Astrocyte of the cerebellum (primary cell): Measurements from ENCODE around the gene CNTNAP2.

ENCODE experiments used
- DNase-seq: peaks from one replicate; pipeline ENCODE4 v3.0.0-alpha.2; 2011; ENCODE audit warnings: low read depth
- H3K4me3 ChIP-seq: 2 replicates; pipeline ENCODE4 v1.5.1; 2011; ENCODE audit warnings: mild to moderate bottlenecking, low read depth, low read length, moderate library complexity
- in situ Hi-C: cut with HindIII; loops from 2 replicates; pipeline ENCODE4 v1.10.0; 2017; ENCODE audit warnings: low sequenced_read_pairs
- TF ChIP-seq, protein P1 (sequence below): IDR thresholded peaks from 2 replicates; pipeline ENCODE4 v1.5.1; 2012; ENCODE audit warnings: low read length, low read depth, moderate library complexity, mild to moderate bottlenecking; ENCODE audit errors: missing control alignments

The CNTNAP2 gene

DNA sequence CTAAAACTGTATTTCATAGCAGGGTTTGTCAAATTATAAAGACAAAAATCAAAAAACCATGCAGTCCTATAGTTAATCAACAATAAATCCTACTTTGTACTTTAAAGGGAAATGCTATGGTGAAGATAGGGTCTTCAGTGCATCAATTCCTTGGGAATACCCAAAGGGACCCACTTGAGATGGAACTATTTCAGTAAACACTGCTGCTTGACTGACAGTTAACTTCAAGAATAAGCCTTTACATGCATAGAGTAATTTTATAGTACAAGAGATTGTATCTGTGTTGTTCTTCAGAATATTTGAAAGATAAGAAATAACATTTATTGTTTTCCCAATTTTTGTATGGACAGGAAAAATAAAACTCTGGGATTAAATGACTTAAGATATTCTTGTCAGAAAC lies 1179.6 kb downstream of the CNTNAP2 start:
- TF ChIP-seq, protein P1, sequence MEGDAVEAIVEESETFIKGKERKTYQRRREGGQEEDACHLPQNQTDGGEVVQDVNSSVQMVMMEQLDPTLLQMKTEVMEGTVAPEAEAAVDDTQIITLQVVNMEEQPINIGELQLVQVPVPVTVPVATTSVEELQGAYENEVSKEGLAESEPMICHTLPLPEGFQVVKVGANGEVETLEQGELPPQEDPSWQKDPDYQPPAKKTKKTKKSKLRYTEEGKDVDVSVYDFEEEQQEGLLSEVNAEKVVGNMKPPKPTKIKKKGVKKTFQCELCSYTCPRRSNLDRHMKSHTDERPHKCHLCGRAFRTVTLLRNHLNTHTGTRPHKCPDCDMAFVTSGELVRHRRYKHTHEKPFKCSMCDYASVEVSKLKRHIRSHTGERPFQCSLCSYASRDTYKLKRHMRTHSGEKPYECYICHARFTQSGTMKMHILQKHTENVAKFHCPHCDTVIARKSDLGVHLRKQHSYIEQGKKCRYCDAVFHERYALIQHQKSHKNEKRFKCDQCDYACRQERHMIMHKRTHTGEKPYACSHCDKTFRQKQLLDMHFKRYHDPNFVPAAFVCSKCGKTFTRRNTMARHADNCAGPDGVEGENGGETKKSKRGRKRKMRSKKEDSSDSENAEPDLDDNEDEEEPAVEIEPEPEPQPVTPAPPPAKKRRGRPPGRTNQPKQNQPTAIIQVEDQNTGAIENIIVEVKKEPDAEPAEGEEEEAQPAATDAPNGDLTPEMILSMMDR: no peak
- in situ Hi-C loops: no loop called here
- H3K4me3 ChIP-seq: no peak overlapping the region
- no peak for DNase-seq

GRCh38 chr7:147296986-147297385 lies 1180.4 kb downstream of the CNTNAP2 start:
- in situ Hi-C loops: no loop called here
- TF ChIP-seq, protein P1: no peak
- no peak overlapping the region for H3K4me3 ChIP-seq
- DNase-seq: no peak

DNA sequence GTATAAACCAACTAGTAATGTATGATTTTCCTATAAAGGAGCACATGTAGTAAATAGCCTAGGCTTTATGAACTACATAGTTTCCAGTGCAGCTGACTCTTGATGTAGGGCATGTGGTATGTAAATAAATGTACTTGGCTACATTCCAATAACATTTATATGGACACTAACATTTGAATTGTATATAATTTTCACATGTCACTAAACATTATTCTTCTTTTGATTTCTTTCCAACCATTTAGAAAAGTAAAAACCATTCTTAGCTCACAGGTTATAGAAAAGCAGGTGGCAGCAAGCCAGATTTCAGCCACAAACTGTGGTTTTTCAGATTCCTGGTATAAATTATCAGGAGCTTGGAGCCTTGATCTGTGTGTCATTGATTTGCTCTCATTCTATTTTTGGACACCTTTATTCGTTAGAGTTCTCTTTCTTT lies 1182.0 kb downstream of the CNTNAP2 start:
- in situ Hi-C loops: no loop called here
- peak; percentile 74 for DNase-seq

GRCh38 chr7:147300293-147300692 lies 1183.7 kb downstream of the CNTNAP2 start:
- no peak for DNase-seq
- in situ Hi-C loops: no loop called here
- H3K4me3 ChIP-seq: no peak overlapping the region
- TF ChIP-seq, protein P1: no peak

More for the DNA sequence above, 1182.0 kb downstream of the CNTNAP2 start:
- no peak overlapping the region for H3K4me3 ChIP-seq
- TF ChIP-seq, protein P1: no peak

DNA sequence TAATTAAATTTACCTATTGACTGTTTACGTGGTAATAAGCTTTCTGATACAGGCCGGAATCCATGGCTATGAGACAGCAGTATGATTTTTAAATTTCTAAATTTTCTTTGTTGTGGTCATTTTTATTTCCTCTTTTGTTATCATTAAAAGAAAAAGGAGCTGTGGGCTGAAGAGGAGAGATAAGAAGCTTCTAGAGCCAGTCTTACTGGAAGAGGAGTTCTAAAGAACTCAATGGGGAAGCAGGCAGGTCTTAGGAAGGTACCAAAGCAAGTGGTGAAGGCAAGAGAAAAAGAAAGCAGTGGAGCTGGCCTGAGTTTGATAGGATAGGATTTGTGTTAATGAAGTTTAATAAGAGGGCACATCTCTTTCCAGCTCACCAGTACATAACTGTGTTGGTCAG lies 1187.8 kb downstream of the CNTNAP2 start:
- TF ChIP-seq, protein P1: no peak
- no peak overlapping the region for H3K4me3 ChIP-seq
- DNase-seq: no peak
- in situ Hi-C loops: no loop called here

DNA sequence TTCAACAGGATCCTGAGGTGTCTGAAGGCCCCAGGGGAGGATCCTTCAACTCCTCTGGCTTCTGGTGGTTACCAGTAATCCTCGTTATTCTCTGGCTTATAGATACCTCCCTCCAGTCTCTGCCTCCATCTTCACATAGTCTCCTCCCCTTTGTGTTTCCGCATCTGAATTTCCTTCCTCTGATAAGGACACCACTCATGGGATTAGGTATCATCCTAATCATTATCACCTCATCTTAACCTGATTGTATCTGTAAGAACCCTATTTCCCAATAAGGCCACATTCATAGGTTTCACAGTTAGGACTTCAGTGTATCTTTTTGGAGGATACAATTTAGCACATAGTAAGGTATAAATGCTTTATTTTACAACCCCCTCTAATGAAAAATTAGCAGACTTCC lies 1189.2 kb downstream of the CNTNAP2 start:
- DNase-seq: no peak
- no peak overlapping the region for H3K4me3 ChIP-seq
- TF ChIP-seq, protein P1: no peak
- in situ Hi-C loops: no loop called here

DNA sequence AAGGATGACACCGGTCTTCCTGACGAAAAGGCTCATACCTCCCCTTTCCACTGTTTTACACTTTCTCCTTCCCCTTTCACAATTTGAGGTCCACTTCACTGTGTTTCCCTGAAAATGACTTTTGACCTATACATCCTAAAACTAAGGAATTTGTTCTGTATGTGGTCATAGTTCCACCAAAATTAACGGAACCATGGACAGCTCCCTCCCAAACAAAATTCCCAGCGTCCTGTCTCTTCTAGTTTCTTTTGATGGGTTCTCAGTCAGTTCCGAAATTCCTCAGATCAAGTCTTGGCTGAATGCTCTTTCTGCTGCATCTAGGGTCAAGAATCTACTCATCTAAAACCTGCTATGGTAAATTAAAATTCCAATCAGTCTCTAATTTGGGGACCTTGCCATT lies 1191.9 kb downstream of the CNTNAP2 start:
- TF ChIP-seq, protein P1: no peak
- DNase-seq: no peak
- in situ Hi-C loops: no loop called here
- no peak overlapping the region for H3K4me3 ChIP-seq
